ENCODE data around the gene SPOCK3.

DNA sequence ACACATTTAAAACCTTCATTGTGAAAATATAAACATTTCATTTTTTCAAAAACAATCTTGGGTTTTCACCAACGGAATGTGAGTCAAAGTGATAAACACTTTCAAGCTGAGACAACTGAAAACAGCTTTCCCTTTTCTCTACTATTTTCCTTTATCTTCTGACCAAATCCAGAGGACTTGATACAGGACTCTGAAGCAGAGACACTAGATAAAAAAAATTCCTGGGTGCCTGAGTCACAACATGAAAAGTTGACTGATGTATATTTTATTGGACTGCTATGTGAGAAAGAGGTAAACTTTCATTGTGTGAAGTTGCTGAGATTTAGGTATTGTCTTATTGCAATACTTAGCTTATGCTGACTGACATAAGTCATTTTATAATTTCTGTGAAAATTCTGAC, 411.2 kb downstream of the SPOCK3 start:
- TF ChIP-seq POLR2AphosphoS5 (IDR thresholded peaks at IDR 0.05; ENCODE audit: borderline replicate concordance, low read depth, low read length) (no peak), EZH2 (IDR thresholded peaks at IDR 0.05) (no peak), FOXP2 (optimal IDR thresholded peaks at IDR 0.05; ENCODE audit: control extremely low read depth, extremely low read length, insufficient read depth) (no peak)
